ENCODE data around the gene GARIN5A. TPM values are rescaled to one million over a fixed set of nuclear protein-coding genes. Genes with fewer than 3 reads are reported as not detected.

Gene GARIN5A
- total and polyA plus RNA-seq, 2 experiments from 2014 or later, result 0.20 TPM; not detected in 1

- no peaks in the 10 kb centered on the region for H3K79me2 ChIP-seq (ENCODE audit: insufficient read depth)
- H2AFZ ChIP-seq, result no peak overlapping the region
- in situ Hi-C loops (cut with MboI), result no loop called here
- H3K27me3 ChIP-seq (replicated peaks; ENCODE audit: insufficient read depth), result peaks cover 9% of the 10 kb centered on the region
- H3F3A ChIP-seq (ENCODE audit: insufficient read depth), result no peaks in the 10 kb centered on the region
- H3K4me3 ChIP-seq, result no peak overlapping the region
- H3K9ac ChIP-seq, result no peak overlapping the region
- H3K9me2 ChIP-seq (ENCODE audit: insufficient read depth), result no peaks in the 10 kb centered on the region
- no peaks in the 10 kb centered on the region for H4K20me1 ChIP-seq (ENCODE audit: insufficient read depth)
- TF ChIP-seq EZH2 (IDR thresholded peaks at IDR 0.05; ENCODE audit: insufficient read depth, poor library complexity, severe bottlenecking), result no peak
- no peak for TF ChIP-seq EZH2phosphoT487 (IDR thresholded peaks at IDR 0.05; ENCODE audit: insufficient read depth, low read depth)
- WGBS, 2 experiments (ENCODE audit: low coverage in 1 of 2, low lambda C conversion rate in 2 of 2, missing lambda C conversion rate in 2 of 2), result 38 to 42% methylated on average over 5 of the region's 5 CpGs
- H3K4me2 ChIP-seq (ENCODE audit: unreplicated experiment), result no peak overlapping the region
- no peaks in the 10 kb centered on the region for H3K9me3 ChIP-seq (ENCODE audit: low read depth)
- H3K27ac ChIP-seq, result no peak overlapping the region
- H3K36me3 ChIP-seq (ENCODE audit: low read depth), result no peaks in the 10 kb centered on the region
- no peak for DNase-seq
- no peaks in the 10 kb centered on the region for H3K4me1 ChIP-seq (ENCODE audit: insufficient read depth)
Observed at GRCh38 chr19:50457300-50457699, 19.3 kb downstream of the GARIN5A start.

GRCh38 chr19:50455992-50456391 is 20.7 kb downstream of the GARIN5A start:
- in situ Hi-C loops (cut with MboI), result no loop called here
- WGBS, 2 experiments (ENCODE audit: low coverage in 1 of 2, low lambda C conversion rate in 2 of 2, missing lambda C conversion rate in 2 of 2), result 21 to 25% methylated on average over 2 of the region's 2 CpGs
- TF ChIP-seq EZH2 (IDR thresholded peaks at IDR 0.05; ENCODE audit: insufficient read depth, poor library complexity, severe bottlenecking) (no peak), EZH2phosphoT487 (IDR thresholded peaks at IDR 0.05; ENCODE audit: insufficient read depth, low read depth) (no peak)

DNA sequence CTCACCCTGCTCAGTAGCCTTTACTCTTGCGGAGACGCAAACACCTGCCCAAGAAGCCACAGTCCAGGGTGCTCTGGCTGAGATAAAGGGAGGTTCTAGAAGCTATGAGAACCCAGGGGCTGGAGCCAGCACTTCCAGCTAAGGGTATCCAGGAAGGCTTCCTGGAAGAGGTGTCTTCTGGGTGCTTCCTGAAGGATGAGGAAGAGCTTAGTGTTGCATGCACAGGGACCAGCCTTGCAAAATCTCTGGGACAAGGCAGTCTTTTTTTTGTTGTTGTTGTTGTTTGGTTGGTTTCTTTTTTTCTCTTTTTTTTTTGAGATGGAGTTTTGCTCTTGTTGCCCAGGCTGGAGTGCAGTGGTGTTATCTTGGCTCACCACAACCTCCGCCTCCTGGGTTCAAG is 23.4 kb downstream of the GARIN5A start:
- TF ChIP-seq EZH2 (IDR thresholded peaks at IDR 0.05; ENCODE audit: insufficient read depth, poor library complexity, severe bottlenecking) (no peak), EZH2phosphoT487 (IDR thresholded peaks at IDR 0.05; ENCODE audit: insufficient read depth, low read depth) (no peak)
- Histone ChIP-seq H3K27ac (no peak overlapping the region), H3K4me1 (ENCODE audit: insufficient read depth) (no peaks in the 10 kb centered on the region), H3K79me2 (ENCODE audit: insufficient read depth) (no peaks in the 10 kb centered on the region), H3K4me3 (no peak overlapping the region), H3F3A (ENCODE audit: insufficient read depth) (no peaks in the 10 kb centered on the region), H3K27me3 (replicated peaks; ENCODE audit: insufficient read depth) (0 out of 2 replicates have a peak, but pooled peaks cover 4% of the 10 kb centered on the region), H3K36me3 (ENCODE audit: low read depth) (no peaks in the 10 kb centered on the region), H3K9ac (no peak overlapping the region), H3K4me2 (ENCODE audit: unreplicated experiment) (no peak overlapping the region), H3K9me2 (ENCODE audit: insufficient read depth) (no peaks in the 10 kb centered on the region), H2AFZ (no peak overlapping the region), H3K9me3 (ENCODE audit: low read depth) (no peaks in the 10 kb centered on the region), H4K20me1 (ENCODE audit: insufficient read depth) (no peaks in the 10 kb centered on the region)
- in situ Hi-C loops (cut with MboI), result no loop called here
- 74 to 76% methylated on average over 3 of the region's 3 CpGs for WGBS, 2 experiments (ENCODE audit: low coverage in 1 of 2, low lambda C conversion rate in 2 of 2, missing lambda C conversion rate in 2 of 2)
- no peak for DNase-seq

More at GRCh38 chr19:50455992-50456391, 20.7 kb downstream of the GARIN5A start:
- H3K4me2 ChIP-seq (ENCODE audit: unreplicated experiment), result no peak overlapping the region
- no peaks in the 10 kb centered on the region for H4K20me1 ChIP-seq (ENCODE audit: insufficient read depth)
- H3K4me3 ChIP-seq, result no peak overlapping the region
- H3K36me3 ChIP-seq (ENCODE audit: low read depth), result no peaks in the 10 kb centered on the region
- H2AFZ ChIP-seq, result no peak overlapping the region
- no peaks in the 10 kb centered on the region for H3K4me1 ChIP-seq (ENCODE audit: insufficient read depth)
- no peak overlapping the region for H3K27ac ChIP-seq
- no peak overlapping the region for H3K9ac ChIP-seq
- H3F3A ChIP-seq (ENCODE audit: insufficient read depth), result no peaks in the 10 kb centered on the region
- DNase-seq, result no peak
- peaks cover 9% of the 10 kb centered on the region; the same call in 1 of the 2 replicates for H3K27me3 ChIP-seq (replicated peaks; ENCODE audit: insufficient read depth)
- H3K9me2 ChIP-seq (ENCODE audit: insufficient read depth), result no peaks in the 10 kb centered on the region
- no peaks in the 10 kb centered on the region for H3K9me3 ChIP-seq (ENCODE audit: low read depth)
- no peaks in the 10 kb centered on the region for H3K79me2 ChIP-seq (ENCODE audit: insufficient read depth)

DNA sequence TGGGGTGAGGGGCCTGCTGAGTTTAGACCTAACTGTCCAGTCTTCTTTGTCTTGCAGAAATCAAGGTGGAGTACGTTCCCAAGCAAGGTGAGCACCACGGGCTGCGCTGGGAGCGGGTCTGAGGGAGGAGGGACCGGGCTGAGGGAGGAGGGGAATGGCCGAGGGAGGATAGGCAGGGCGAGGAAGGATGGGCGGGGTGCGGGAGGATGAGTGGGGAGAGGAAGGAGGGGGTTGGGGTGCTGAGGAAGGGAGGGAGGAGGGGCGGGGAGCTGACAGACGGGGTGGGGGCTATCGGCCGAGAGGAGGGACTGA is 25.5 kb downstream of the GARIN5A start:
- Histone ChIP-seq H3K9me2 (ENCODE audit: insufficient read depth) (no peaks in the 10 kb centered on the region), H3K79me2 (ENCODE audit: insufficient read depth) (no peaks in the 10 kb centered on the region), H3K36me3 (ENCODE audit: low read depth) (no peaks in the 10 kb centered on the region), H3K27me3 (replicated peaks; ENCODE audit: insufficient read depth) (no peaks in the 10 kb centered on the region), H3K4me2 (ENCODE audit: unreplicated experiment) (no peak overlapping the region), H3K9me3 (ENCODE audit: low read depth) (no peaks in the 10 kb centered on the region), H3K4me3 (no peak overlapping the region), H3F3A (ENCODE audit: insufficient read depth) (no peaks in the 10 kb centered on the region), H2AFZ (no peak overlapping the region), H4K20me1 (ENCODE audit: insufficient read depth) (no peaks in the 10 kb centered on the region), H3K27ac (no peak overlapping the region), H3K4me1 (ENCODE audit: insufficient read depth) (no peaks in the 10 kb centered on the region), H3K9ac (no peak overlapping the region)
- no peak for DNase-seq
- TF ChIP-seq EZH2 (IDR thresholded peaks at IDR 0.05; ENCODE audit: insufficient read depth, poor library complexity, severe bottlenecking) (no peak), EZH2phosphoT487 (IDR thresholded peaks at IDR 0.05; ENCODE audit: insufficient read depth, low read depth) (no peak)
- WGBS, 2 experiments (ENCODE audit: low coverage in 1 of 2, low lambda C conversion rate in 2 of 2, missing lambda C conversion rate in 2 of 2), result 10 to 31% methylated on average over 2 to 13 of the region's 13 CpGs
- in situ Hi-C loops (cut with MboI), result no loop called here

All from GM23248 (cell line).